Osteoblast (primary cell): ENCODE data around the gene PRCD. TPM values are rescaled to one million over a fixed set of nuclear protein-coding genes. Genes with fewer than 3 reads are reported as not detected.

Experiments used
- DNase-seq: peaks from one replicate; pipeline ENCODE4 v3.0.0; 2011; ENCODE audit warnings: low spot score, mixed read lengths; ENCODE audit not compliant: insufficient read length; ENCODE audit errors: missing footprints
- H2AFZ ChIP-seq: 2 replicates; pipeline ENCODE4 v1.6.0; 2011; ENCODE audit warnings: mild to moderate bottlenecking, low read length
- H3K27ac ChIP-seq: 2 replicates; pipeline ENCODE4 v1.5.1; 2011; ENCODE audit warnings: mild to moderate bottlenecking, low read depth, low read length, moderate library complexity
- H3K27me3 ChIP-seq: 2 replicates; pipeline ENCODE4 v1.6.0; 2012; ENCODE audit warnings: mild to moderate bottlenecking, control low read depth, inconsistent platforms, low read length, moderate library complexity; ENCODE audit not compliant: insufficient read depth
- H3K36me3 ChIP-seq: 2 replicates; pipeline ENCODE4 v1.5.1; 2011; ENCODE audit warnings: mild to moderate bottlenecking, low read length, control low read depth, moderate library complexity; ENCODE audit not compliant: insufficient read depth
- H3K4me1 ChIP-seq: 2 replicates; pipeline ENCODE4 v1.5.1; 2011; ENCODE audit warnings: mild to moderate bottlenecking, low read length, control low read depth, moderate library complexity; ENCODE audit not compliant: insufficient read depth
- H3K4me2 ChIP-seq: 2 replicates; pipeline ENCODE4 v1.6.0; 2011; ENCODE audit warnings: mild to moderate bottlenecking, low read length; ENCODE audit not compliant: insufficient read depth
- H3K4me3 ChIP-seq: fragments of 200-600 bp; sonication (generic); 3 replicates; pipeline ENCODE4 v1.5.1; 2012; ENCODE audit warnings: mild to moderate bottlenecking, low read length, inconsistent platforms; ENCODE audit not compliant: insufficient read depth
- H3K79me2 ChIP-seq: 2 replicates; pipeline ENCODE4 v1.6.0; 2012; ENCODE audit warnings: mild to moderate bottlenecking, low read length, control low read depth, inconsistent platforms; ENCODE audit not compliant: insufficient read depth
- H3K9me3 ChIP-seq: 2 replicates; pipeline ENCODE4 v1.5.1; 2011; ENCODE audit warnings: low read depth, low read length, control low read depth
- H4K20me1 ChIP-seq: 2 replicates; pipeline ENCODE4 v1.6.0; 2012; ENCODE audit warnings: mild to moderate bottlenecking, low read length, control low read depth; ENCODE audit not compliant: insufficient read depth
- total RNA-seq: library from RNA; depleted of rRNA; stranded (reverse); fragments of >200 nt; gene quantifications from 2 replicates; pipeline ENCODE4 v1.2.3, GENCODE V29; 2012
- TF ChIP-seq, protein P1 (sequence below): IDR thresholded peaks from 2 replicates; pipeline ENCODE4 v1.5.1; 2011; ENCODE audit warnings: mild to moderate bottlenecking, low read depth, low read length, moderate library complexity; ENCODE audit errors: extremely low read depth

Gene PRCD
- total RNA-seq, 1 donor, result 4.0 TPM

DNA sequence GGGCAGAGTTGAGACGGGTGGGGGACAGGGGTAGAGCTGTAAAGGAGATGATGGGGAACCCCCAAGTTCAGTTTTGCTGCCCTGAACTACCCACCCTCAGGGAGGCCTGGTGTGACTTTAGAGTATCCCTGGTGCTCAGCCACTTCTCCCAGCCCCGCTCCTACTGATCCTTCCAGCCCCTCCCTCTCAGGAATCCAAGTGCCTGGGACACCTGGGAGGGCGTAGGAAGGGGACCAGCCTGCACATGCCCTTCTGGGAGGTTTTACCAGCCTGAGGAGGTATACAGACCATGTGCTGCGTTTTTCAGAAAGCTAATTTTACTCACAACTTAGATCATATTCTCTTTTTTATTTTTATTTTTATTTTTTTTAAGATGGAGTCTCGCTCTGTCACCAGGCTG, 41.7 kb downstream of the PRCD start:
- Histone ChIP-seq H3K4me2 (no peak overlapping the region), H3K4me1 (no peaks in the 10 kb centered on the region)
- TF ChIP-seq, protein P1, sequence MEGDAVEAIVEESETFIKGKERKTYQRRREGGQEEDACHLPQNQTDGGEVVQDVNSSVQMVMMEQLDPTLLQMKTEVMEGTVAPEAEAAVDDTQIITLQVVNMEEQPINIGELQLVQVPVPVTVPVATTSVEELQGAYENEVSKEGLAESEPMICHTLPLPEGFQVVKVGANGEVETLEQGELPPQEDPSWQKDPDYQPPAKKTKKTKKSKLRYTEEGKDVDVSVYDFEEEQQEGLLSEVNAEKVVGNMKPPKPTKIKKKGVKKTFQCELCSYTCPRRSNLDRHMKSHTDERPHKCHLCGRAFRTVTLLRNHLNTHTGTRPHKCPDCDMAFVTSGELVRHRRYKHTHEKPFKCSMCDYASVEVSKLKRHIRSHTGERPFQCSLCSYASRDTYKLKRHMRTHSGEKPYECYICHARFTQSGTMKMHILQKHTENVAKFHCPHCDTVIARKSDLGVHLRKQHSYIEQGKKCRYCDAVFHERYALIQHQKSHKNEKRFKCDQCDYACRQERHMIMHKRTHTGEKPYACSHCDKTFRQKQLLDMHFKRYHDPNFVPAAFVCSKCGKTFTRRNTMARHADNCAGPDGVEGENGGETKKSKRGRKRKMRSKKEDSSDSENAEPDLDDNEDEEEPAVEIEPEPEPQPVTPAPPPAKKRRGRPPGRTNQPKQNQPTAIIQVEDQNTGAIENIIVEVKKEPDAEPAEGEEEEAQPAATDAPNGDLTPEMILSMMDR, result no peak

DNA sequence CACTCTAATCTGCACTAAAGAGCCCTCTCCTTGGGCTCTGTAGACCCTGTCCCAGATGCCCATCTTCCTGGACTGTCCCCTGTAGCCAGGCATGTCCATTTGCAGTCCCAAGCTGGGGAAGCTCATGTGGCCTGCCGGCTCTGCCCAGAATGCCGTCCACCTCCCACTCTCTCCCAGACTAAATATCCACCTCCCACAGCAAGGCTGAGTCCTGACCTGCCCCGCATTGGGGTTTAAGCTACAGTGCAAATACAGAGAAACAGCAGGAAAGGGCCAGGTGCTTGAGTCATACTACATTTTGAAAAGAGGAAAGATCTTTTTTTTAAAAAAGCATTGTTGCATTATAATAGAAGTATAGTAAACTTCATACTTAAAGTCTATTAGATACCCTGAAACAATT, 42.8 kb downstream of the PRCD start:
- H3K79me2 ChIP-seq, result no peaks in the 10 kb centered on the region
- no peak overlapping the region for H2AFZ ChIP-seq
- peaks cover 36% of the 10 kb centered on the region for H3K27me3 ChIP-seq
- no peaks in the 10 kb centered on the region for H3K4me1 ChIP-seq
- H3K4me2 ChIP-seq, result no peak overlapping the region
- H3K36me3 ChIP-seq, result no peaks in the 10 kb centered on the region
- H3K9me3 ChIP-seq, result no peaks in the 10 kb centered on the region
- H4K20me1 ChIP-seq, result no peaks in the 10 kb centered on the region
- no peak overlapping the region for H3K27ac ChIP-seq
- H3K4me3 ChIP-seq, result no peak overlapping the region
- peak; percentile 41 for DNase-seq
- TF ChIP-seq, protein P1, result no peak

More for the DNA sequence above, 41.7 kb downstream of the PRCD start:
- H3K9me3 ChIP-seq, result no peaks in the 10 kb centered on the region
- no peak overlapping the region for H3K27ac ChIP-seq
- peak; percentile 25 for DNase-seq
- H3K36me3 ChIP-seq, result no peaks in the 10 kb centered on the region
- H2AFZ ChIP-seq, result no peak overlapping the region
- peaks cover 27% of the 10 kb centered on the region for H3K27me3 ChIP-seq
- no peaks in the 10 kb centered on the region for H4K20me1 ChIP-seq
- H3K4me3 ChIP-seq, result no peak overlapping the region
- H3K79me2 ChIP-seq, result no peaks in the 10 kb centered on the region

DNA sequence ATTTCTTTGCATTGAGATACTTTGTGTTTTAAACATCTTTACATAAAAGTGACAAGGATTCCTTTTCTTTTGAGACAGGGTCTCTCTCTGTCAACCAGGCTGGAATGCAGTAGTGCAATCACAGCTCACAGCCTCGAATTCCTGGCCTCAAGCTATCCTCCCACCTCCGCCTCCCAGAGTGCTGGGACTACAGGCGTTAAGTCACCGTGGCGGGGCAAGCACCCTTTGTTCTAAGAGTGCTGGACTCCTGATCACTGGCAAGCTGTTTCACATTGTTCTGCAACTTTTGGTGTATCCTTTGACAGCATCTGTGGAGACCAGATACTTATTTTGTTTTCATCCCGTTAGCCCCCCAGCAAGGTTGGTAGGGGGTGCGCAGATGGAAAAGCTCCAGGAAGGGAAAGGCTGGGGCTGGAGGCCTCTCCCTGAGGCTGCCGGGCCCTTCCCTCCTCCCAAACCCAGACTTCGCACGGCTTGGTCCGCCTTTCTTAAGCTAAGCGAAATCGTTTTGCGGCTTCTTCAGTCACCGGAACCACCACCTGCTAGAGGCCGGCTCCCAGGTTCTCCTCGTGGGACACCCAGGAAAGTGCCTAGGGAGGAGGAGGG, 44.7 kb downstream of the PRCD start:
- DNase-seq, result peak; percentile 37

DNA sequence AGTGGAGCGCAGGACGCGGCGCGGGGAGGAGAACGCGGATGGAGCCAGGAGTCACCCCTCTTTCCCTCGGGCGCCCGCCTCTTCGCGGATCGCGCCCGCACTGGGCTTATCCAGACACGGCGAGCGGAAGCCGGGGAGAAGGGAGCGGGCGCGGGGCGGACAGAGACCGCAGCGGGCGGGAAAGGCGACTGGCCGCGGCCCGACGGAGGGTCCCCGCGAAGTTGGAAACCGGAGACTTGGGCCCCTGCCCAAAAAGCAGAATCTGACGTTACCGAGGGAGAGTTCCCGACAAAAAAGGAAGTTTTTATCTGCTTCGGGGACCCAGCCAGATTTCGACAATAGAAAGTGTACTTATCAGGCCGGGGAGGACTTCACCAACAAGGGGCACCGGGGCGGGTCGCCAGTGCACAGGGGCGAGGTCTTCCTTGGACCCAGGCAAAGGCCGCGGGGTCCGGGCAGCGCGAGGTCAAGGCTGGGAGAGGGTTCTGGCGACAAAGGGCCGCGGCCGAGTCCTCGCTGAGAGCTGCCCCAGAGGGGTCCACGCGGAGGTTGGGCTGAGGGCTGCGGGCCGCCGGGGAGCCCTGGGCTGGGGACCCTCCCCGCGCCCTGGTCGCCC, 45.3 kb downstream of the PRCD start:
- Histone ChIP-seq H4K20me1 (no peaks in the 10 kb centered on the region), H3K9me3 (no peaks in the 10 kb centered on the region), H3K4me2 (peak overlapping the region; percentile 84), H3K27me3 (peaks cover 46% of the 10 kb centered on the region), H3K27ac (no peak overlapping the region), H3K4me3 (peak overlapping the region; percentile 70), H3K79me2 (no peaks in the 10 kb centered on the region), H3K36me3 (no peaks in the 10 kb centered on the region), H2AFZ (peak overlapping the region; percentile 85), H3K4me1 (no peaks in the 10 kb centered on the region)
- peak; percentile 92 for DNase-seq
- TF ChIP-seq, protein P1, result no peak

More for the DNA sequence above, 44.7 kb downstream of the PRCD start:
- H2AFZ ChIP-seq, result peak overlapping the region; percentile 85
- no peaks in the 10 kb centered on the region for H4K20me1 ChIP-seq
- no peaks in the 10 kb centered on the region for H3K9me3 ChIP-seq
- no peaks in the 10 kb centered on the region for H3K36me3 ChIP-seq
- peak overlapping the region; percentile 84 for H3K4me2 ChIP-seq
- no peaks in the 10 kb centered on the region for H3K4me1 ChIP-seq
- no peaks in the 10 kb centered on the region for H3K79me2 ChIP-seq
- peaks cover 46% of the 10 kb centered on the region for H3K27me3 ChIP-seq
- H3K27ac ChIP-seq, result no peak overlapping the region
- TF ChIP-seq, protein P1, result no peak
- H3K4me3 ChIP-seq, result peak overlapping the region; percentile 70
